ENCODE measurements around the gene KRTAP21-2.
"Not testable (repeated sequence)": the region's sequence is repeated elsewhere in the genome, so short reads cannot be mapped to it uniquely, and the experiment has no call there.

KRTAP21-2 gene

GRCh38 chr21:30747159-30747558 lies at the start of gene KRTAP21-2:
Gene KRTAP21-2, minus strand, starts transcription at chr21:30747259. Its CDS starts 57 bp downstream, at chr21:30747202.
- DNase-seq = no peak

- DNase-seq = no peak
Measured at GRCh38 chr21:30793581-30794314, 46.7 kb upstream of the KRTAP21-2 start.

- DNase-seq = no peak
Measured at GRCh38 chr21:30779249-30779648, 32.2 kb upstream of the KRTAP21-2 start.

GRCh38 chr21:30769724-30770431 lies 22.8 kb upstream of the KRTAP21-2 start:
- DNase-seq = no peak

- no peak for DNase-seq
Measured at GRCh38 chr21:30760776-30761175, 13.7 kb upstream of the KRTAP21-2 start.

- no peak for DNase-seq
Measured at GRCh38 chr21:30758306-30758705, 11.2 kb upstream of the KRTAP21-2 start.

GRCh38 chr21:30755328-30755727 lies 8.3 kb upstream of the KRTAP21-2 start, which contains the start of gene KRTAP21-1:
Gene KRTAP21-1, minus strand, starts transcription at chr21:30755428. Its CDS starts 50 bp downstream, at chr21:30755378.
- not testable (repeated sequence) for DNase-seq

- no peak for DNase-seq
Measured at GRCh38 chr21:30740462-30740861, 6.6 kb downstream of the KRTAP21-2 start.

- no peak for DNase-seq
Measured at GRCh38 chr21:30733026-30733425, 14.0 kb downstream of the KRTAP21-2 start.

- DNase-seq = no peak
Measured at GRCh38 chr21:30726726-30727125, 20.3 kb downstream of the KRTAP21-2 start.

- DNase-seq = no peak
Measured at GRCh38 chr21:30719401-30719800, 27.7 kb downstream of the KRTAP21-2 start.

- DNase-seq = no peak
Measured at GRCh38 chr21:30718239-30718909, 28.7 kb downstream of the KRTAP21-2 start, which contains the start of gene KRTAP21-3. Gene KRTAP21-3, minus strand, starts transcription at chr21:30718777. Its CDS starts 18 bp downstream, at chr21:30718759.

- no peak for DNase-seq
Measured at GRCh38 chr21:30717105-30717504, 30.0 kb downstream of the KRTAP21-2 start.

GRCh38 chr21:30714946-30715345 lies 32.1 kb downstream of the KRTAP21-2 start:
- DNase-seq = no peak

- DNase-seq = no peak
Measured at GRCh38 chr21:30714456-30714855, 32.6 kb downstream of the KRTAP21-2 start.

- no peak for DNase-seq
Measured at GRCh38 chr21:30713766-30714165, 33.3 kb downstream of the KRTAP21-2 start.

GRCh38 chr21:30710499-30710898 lies 36.6 kb downstream of the KRTAP21-2 start:
- DNase-seq = no peak

- no peak for DNase-seq
Measured at GRCh38 chr21:30707409-30707808, 39.6 kb downstream of the KRTAP21-2 start.

All from midbrain (tissue), 1 donor.